ENCODE data around the gene LRCOL1.

LRCOL1 gene

GRCh38 chr12:132585177-132585576, 25.2 kb downstream of the LRCOL1 start:
- TF ChIP-seq CTCF (IDR thresholded peaks at IDR 0.05) (no peak), ZFX (IDR thresholded peaks at IDR 0.05; ENCODE audit: borderline replicate concordance) (no peak)
- no peak overlapping the region for H3K27ac ChIP-seq

GRCh38 chr12:132584429-132584828, 26.0 kb downstream of the LRCOL1 start:
- H3K27ac ChIP-seq, result peak overlapping the region; percentile 23; the same call in 1 of the 2 replicates
- no peak for TF ChIP-seq CTCF (IDR thresholded peaks at IDR 0.05)
- no peak for TF ChIP-seq ZFX (IDR thresholded peaks at IDR 0.05; ENCODE audit: borderline replicate concordance)

- no peak for TF ChIP-seq ZFX (IDR thresholded peaks at IDR 0.05; ENCODE audit: borderline replicate concordance)
- TF ChIP-seq CTCF (IDR thresholded peaks at IDR 0.05), result no peak
- H3K27ac ChIP-seq, result peak overlapping the region; percentile 23; the same call in 1 of the 2 replicates
Measured at GRCh38 chr12:132583736-132584135, 26.6 kb downstream of the LRCOL1 start.

GRCh38 chr12:132583411-132583710, 27.0 kb downstream of the LRCOL1 start:
- no peak overlapping the region for H3K27ac ChIP-seq
- TF ChIP-seq ZFX (IDR thresholded peaks at IDR 0.05; ENCODE audit: borderline replicate concordance) (no peak), CTCF (IDR thresholded peaks at IDR 0.05) (no peak)

- TF ChIP-seq CTCF (IDR thresholded peaks at IDR 0.05) (no peak), ZFX (IDR thresholded peaks at IDR 0.05; ENCODE audit: borderline replicate concordance) (no peak)
- H3K27ac ChIP-seq, result no peak overlapping the region
Measured at GRCh38 chr12:132582582-132583410, 27.6 kb downstream of the LRCOL1 start.

GRCh38 chr12:132582058-132582420, 28.3 kb downstream of the LRCOL1 start:
- H3K27ac ChIP-seq, result no peak overlapping the region
- TF ChIP-seq CTCF (IDR thresholded peaks at IDR 0.05) (no peak), ZFX (IDR thresholded peaks at IDR 0.05; ENCODE audit: borderline replicate concordance) (no peak)

- no peak for TF ChIP-seq CTCF (IDR thresholded peaks at IDR 0.05)
- no peak for TF ChIP-seq ZFX (IDR thresholded peaks at IDR 0.05; ENCODE audit: borderline replicate concordance)
- no peak overlapping the region for H3K27ac ChIP-seq
Measured at GRCh38 chr12:132581348-132582057, 28.9 kb downstream of the LRCOL1 start.
